GM12865 (cell line): ENCODE results near the gene CDYL.

Experiments
- DNase-seq: peaks from one replicate; pipeline ENCODE4 v3.0.0; 2010; ENCODE audit warnings: low read depth
- H3K4me3 ChIP-seq: 2 replicates; pipeline ENCODE4 v1.5.1; 2011; ENCODE audit warnings: mild to moderate bottlenecking, low read depth, low read length, control low read depth
- TF ChIP-seq, protein P1 (sequence below): IDR thresholded peaks from 2 replicates; pipeline ENCODE4 v1.5.1; 2011; ENCODE audit warnings: low read length, control low read depth, low read depth, inconsistent platforms; ENCODE audit not compliant: insufficient read depth; ENCODE audit errors: missing control alignments

The CDYL gene

DNA sequence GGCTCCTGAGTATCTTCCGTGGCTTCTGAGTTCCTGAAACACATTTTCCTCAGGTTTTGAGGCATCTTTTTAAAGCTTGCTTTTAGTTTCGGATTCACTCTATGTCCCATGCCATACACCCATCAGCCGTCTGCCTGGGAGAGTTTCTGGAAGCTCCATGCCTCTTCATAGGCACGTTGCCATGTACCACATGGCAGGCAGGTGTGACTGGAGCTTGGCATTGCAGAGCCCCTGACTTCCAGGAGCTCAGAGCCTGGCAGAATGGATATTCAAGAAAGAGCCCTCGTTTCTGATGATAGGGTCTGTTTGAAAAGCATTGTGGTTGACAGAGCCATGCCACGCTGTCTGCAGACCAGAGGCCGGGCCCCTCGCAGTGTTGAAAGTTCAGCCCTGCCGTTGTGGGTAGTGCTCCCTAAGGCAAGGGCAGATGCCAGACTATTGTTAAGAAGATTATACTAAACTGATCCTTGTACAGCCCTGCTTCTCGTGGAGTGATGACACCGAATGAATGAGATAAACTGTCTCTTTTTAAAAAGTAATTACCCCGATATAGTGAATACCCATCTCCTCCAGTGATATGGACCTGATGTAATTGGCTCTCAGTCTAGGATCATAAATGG is 127.7 kb downstream of the CDYL start:
- H3K4me3 ChIP-seq, result no peak overlapping the region
- DNase-seq, result no peak
- TF ChIP-seq, protein P1, sequence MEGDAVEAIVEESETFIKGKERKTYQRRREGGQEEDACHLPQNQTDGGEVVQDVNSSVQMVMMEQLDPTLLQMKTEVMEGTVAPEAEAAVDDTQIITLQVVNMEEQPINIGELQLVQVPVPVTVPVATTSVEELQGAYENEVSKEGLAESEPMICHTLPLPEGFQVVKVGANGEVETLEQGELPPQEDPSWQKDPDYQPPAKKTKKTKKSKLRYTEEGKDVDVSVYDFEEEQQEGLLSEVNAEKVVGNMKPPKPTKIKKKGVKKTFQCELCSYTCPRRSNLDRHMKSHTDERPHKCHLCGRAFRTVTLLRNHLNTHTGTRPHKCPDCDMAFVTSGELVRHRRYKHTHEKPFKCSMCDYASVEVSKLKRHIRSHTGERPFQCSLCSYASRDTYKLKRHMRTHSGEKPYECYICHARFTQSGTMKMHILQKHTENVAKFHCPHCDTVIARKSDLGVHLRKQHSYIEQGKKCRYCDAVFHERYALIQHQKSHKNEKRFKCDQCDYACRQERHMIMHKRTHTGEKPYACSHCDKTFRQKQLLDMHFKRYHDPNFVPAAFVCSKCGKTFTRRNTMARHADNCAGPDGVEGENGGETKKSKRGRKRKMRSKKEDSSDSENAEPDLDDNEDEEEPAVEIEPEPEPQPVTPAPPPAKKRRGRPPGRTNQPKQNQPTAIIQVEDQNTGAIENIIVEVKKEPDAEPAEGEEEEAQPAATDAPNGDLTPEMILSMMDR, result no peak

DNA sequence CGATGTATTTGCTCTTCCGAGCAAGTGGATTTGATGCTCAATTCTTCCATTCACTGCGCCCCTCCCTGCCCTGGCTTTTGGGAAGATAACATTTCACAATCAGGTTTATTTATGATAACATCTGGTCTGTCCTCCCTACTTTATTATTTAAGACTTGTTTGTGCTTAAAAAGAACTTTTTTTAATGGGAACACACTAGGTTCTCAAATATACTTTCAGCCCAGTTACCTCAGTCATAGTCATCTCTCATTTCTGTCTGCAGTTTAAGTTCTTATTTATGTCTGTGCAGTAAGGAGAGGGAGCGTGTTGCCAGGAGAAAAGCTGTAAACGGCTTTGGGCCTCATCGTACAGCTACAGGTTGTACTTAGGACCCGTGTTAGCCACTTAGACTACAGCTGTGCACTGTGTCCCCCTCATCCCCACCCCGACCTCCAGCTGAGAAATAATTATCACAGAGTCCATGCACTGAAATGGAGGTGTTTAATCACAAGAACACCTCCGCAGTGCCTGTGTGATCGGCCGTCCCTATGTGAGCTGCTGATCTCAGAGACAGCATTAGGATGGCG is 128.3 kb downstream of the CDYL start:
- DNase-seq, result no peak
- TF ChIP-seq, protein P1, result no peak
- no peak overlapping the region for H3K4me3 ChIP-seq

DNA sequence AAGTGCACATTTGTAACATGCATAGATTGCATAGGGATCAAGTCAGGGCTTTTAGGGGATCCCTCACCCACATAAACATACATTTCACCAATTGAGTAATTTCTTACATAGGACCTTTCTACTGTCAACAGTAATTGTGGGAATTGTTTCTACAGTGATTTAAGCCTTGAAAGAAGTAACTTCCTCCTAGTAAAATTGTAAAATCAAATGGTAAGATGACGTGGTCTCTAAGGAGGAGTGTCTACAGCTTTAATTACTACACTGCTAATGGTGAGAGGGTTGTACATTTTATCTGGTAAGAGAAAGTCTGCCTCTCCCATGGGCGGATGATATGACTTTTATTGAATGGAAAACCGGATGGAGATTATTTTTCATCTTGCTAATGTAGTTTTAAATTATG is 129.6 kb downstream of the CDYL start:
- no peak for DNase-seq
- no peak overlapping the region for H3K4me3 ChIP-seq
- TF ChIP-seq, protein P1, result no peak

DNA sequence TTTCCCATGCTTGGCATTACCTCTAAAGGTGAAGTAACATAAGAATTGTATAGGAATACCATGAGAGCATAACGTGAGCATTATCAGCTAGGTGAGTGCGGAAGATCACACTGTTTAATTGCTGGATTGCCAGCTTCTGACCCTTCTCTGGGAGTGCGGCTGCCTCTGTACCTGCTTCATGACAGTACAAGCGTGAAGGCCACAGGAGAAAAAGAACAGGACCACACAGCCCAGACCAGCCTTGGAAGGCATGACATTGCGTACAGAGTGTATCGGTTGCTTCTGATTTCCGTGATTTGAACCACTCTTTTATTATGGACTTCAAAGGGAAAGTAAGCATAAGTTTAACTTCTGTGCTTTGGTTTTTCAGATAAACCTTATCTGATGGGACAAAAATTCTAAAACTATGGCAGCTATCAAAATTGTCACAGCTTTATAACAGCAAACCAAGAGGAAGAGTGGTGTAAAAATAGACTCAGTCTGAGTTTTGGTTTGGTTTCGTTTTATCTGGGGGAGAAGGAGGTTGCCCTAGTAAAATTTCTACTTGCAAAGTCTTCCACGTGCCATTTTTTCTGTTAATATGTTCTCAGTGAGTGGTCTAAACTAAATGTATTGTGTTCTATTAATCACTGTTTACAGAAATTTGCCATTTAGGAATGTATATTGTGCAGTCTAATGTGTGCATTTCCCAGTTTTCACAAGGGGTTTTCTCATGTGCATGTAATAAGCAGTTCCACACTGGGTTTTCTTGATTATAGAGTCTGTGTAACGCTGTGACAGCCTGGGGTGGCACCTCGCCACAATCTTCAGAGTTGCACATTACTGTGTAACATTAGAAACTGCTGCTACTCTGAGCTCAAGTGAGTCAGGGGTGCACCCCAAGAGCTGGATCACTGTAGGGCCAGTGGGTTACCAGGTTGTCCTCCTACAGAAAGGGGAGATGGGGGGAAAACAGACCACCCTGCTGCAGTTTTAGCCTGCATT is 130.4 kb downstream of the CDYL start:
- peak; percentile 49 for DNase-seq
- H3K4me3 ChIP-seq, result peak overlapping the region; percentile 7
- TF ChIP-seq, protein P1, result no peak

DNA sequence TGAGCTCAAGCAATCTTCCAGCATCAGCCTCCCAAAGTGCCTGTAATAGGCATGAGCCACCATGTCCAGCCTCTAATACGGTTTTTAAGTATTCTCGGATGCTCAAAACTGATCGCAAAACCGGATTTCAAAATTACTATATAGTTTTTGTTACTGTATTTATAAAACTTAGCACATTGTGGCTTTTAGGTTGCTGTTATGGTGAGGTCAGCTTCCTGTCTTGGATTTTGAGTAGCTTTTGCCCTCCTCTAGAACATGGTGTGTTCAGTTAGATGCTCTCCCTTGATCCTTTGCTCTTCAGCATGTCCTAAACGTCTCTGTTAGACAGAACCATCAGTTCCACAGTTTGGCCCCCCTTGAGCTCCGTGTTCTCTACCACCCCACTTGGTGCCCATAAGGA is 131.4 kb downstream of the CDYL start:
- TF ChIP-seq, protein P1, result no peak
- peak; percentile 70 for DNase-seq
- H3K4me3 ChIP-seq, result peak overlapping the region; percentile 3; the same call in 1 of the 2 replicates

DNA sequence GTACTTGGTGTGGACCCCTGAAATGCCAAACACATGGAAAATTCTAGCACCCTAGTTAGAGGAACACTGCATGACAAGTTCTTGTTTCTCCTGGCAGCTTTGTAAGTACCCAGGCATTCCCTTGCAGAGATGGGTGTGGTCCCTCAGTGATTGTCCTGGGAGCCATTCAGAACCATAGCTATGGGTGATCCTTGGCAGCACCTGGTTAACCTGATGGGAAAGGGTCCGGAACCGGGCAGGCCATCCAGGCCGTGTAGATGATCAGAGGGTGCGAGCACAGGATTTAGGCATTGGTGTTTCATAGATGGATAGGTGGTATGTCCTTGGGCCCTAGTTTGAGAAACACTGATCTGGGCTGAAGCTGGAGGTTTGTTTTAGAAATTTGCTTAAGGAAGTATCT is 131.9 kb downstream of the CDYL start:
- TF ChIP-seq, protein P1, result no peak
- no peak overlapping the region for H3K4me3 ChIP-seq

More for the DNA sequence above, 131.9 kb downstream of the CDYL start:
- no peak for DNase-seq
